Measurements from ENCODE around the gene PPP6C.

GRCh38 chr9:125153712-125154367, 35.8 kb downstream of the PPP6C start:
- TF ChIP-seq, protein P1, sequence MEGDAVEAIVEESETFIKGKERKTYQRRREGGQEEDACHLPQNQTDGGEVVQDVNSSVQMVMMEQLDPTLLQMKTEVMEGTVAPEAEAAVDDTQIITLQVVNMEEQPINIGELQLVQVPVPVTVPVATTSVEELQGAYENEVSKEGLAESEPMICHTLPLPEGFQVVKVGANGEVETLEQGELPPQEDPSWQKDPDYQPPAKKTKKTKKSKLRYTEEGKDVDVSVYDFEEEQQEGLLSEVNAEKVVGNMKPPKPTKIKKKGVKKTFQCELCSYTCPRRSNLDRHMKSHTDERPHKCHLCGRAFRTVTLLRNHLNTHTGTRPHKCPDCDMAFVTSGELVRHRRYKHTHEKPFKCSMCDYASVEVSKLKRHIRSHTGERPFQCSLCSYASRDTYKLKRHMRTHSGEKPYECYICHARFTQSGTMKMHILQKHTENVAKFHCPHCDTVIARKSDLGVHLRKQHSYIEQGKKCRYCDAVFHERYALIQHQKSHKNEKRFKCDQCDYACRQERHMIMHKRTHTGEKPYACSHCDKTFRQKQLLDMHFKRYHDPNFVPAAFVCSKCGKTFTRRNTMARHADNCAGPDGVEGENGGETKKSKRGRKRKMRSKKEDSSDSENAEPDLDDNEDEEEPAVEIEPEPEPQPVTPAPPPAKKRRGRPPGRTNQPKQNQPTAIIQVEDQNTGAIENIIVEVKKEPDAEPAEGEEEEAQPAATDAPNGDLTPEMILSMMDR (IDR thresholded peaks at IDR 0.05 in 8 of 11, conservative IDR thresholded peaks at IDR 0.05 in 3 of 11), result no peak
- TF ChIP-seq POLR2A (IDR thresholded peaks at IDR 0.05) (no peak), POLR2AphosphoS5 (IDR thresholded peaks at IDR 0.05) (no peak)
